ENCODE measurements around the gene LRIT3. TPM values are rescaled to one million over a fixed set of nuclear protein-coding genes. Genes with fewer than 3 reads are reported as not detected.

The LRIT3 gene
- total RNA-seq, 1 donor from 2014 or later = 0.12 TPM

- Mint-ChIP-seq H3K27me3 (ENCODE audit: unreplicated experiment) (peaks cover 7% of the 10 kb centered on the region), H3K4me3 (ENCODE audit: unreplicated experiment) (peak overlapping the region; percentile 99), H3K36me3 (ENCODE audit: unreplicated experiment) (no peaks in the 10 kb centered on the region), H3K27ac (ENCODE audit: unreplicated experiment) (peak overlapping the region; percentile 74), H3K4me1 (ENCODE audit: low read depth, unreplicated experiment) (peaks cover 6% of the 10 kb centered on the region), H3K9me3 (ENCODE audit: unreplicated experiment) (peaks cover 6% of the 10 kb centered on the region)
- DNase-seq = peak; percentile 35
- no peak for TF ChIP-seq CTCF (IDR thresholded peaks at IDR 0.05; ENCODE audit: partially characterized antibody, unreplicated experiment)
These were observed 31.8 kb upstream of the LRIT3 start for GRCh38 chr4:109816082-109816442.

- no peak for DNase-seq
- H3K36me3 Mint-ChIP-seq (ENCODE audit: unreplicated experiment) = no peaks in the 10 kb centered on the region
- H3K27ac Mint-ChIP-seq (ENCODE audit: unreplicated experiment) = no peak overlapping the region
- H3K9me3 Mint-ChIP-seq (ENCODE audit: unreplicated experiment) = peaks cover 6% of the 10 kb centered on the region
- peaks cover 7% of the 10 kb centered on the region for H3K27me3 Mint-ChIP-seq (ENCODE audit: unreplicated experiment)
- TF ChIP-seq CTCF (IDR thresholded peaks at IDR 0.05; ENCODE audit: partially characterized antibody, unreplicated experiment) = no peak
- peak overlapping the region; percentile 99 for H3K4me3 Mint-ChIP-seq (ENCODE audit: unreplicated experiment)
- H3K4me1 Mint-ChIP-seq (ENCODE audit: low read depth, unreplicated experiment) = peaks cover 6% of the 10 kb centered on the region
These were observed 31.0 kb upstream of the LRIT3 start for GRCh38 chr4:109816894-109817293.

GRCh38 chr4:109818268-109818667, 29.6 kb upstream of the LRIT3 start:
- peaks cover 7% of the 10 kb centered on the region for H3K27me3 Mint-ChIP-seq (ENCODE audit: unreplicated experiment)
- H3K36me3 Mint-ChIP-seq (ENCODE audit: unreplicated experiment) = no peaks in the 10 kb centered on the region
- peaks cover 6% of the 10 kb centered on the region for H3K4me1 Mint-ChIP-seq (ENCODE audit: low read depth, unreplicated experiment)

GRCh38 chr4:109820563-109820962, 27.3 kb upstream of the LRIT3 start:
- H3K36me3 Mint-ChIP-seq (ENCODE audit: unreplicated experiment) = no peaks in the 10 kb centered on the region
- peaks cover 4% of the 10 kb centered on the region for H3K9me3 Mint-ChIP-seq (ENCODE audit: unreplicated experiment)
- no peak overlapping the region for H3K27ac Mint-ChIP-seq (ENCODE audit: unreplicated experiment)
- no peak for TF ChIP-seq CTCF (IDR thresholded peaks at IDR 0.05; ENCODE audit: partially characterized antibody, unreplicated experiment)
- peaks cover 3% of the 10 kb centered on the region for H3K27me3 Mint-ChIP-seq (ENCODE audit: unreplicated experiment)
- no peak overlapping the region for H3K4me3 Mint-ChIP-seq (ENCODE audit: unreplicated experiment)
- DNase-seq = no peak
- peaks cover 6% of the 10 kb centered on the region for H3K4me1 Mint-ChIP-seq (ENCODE audit: low read depth, unreplicated experiment)

More at GRCh38 chr4:109818268-109818667, 29.6 kb upstream of the LRIT3 start:
- H3K9me3 Mint-ChIP-seq (ENCODE audit: unreplicated experiment) = peaks cover 6% of the 10 kb centered on the region
- H3K4me3 Mint-ChIP-seq (ENCODE audit: unreplicated experiment) = no peak overlapping the region
- TF ChIP-seq CTCF (IDR thresholded peaks at IDR 0.05; ENCODE audit: partially characterized antibody, unreplicated experiment) = no peak
- DNase-seq = no peak
- no peak overlapping the region for H3K27ac Mint-ChIP-seq (ENCODE audit: unreplicated experiment)

- no peak overlapping the region for H3K4me3 Mint-ChIP-seq (ENCODE audit: unreplicated experiment)
- DNase-seq = no peak
- no peaks in the 10 kb centered on the region for H3K36me3 Mint-ChIP-seq (ENCODE audit: unreplicated experiment)
- peaks cover 6% of the 10 kb centered on the region for H3K4me1 Mint-ChIP-seq (ENCODE audit: low read depth, unreplicated experiment)
- no peaks in the 10 kb centered on the region for H3K27me3 Mint-ChIP-seq (ENCODE audit: unreplicated experiment)
- H3K27ac Mint-ChIP-seq (ENCODE audit: unreplicated experiment) = no peak overlapping the region
- no peak for TF ChIP-seq CTCF (IDR thresholded peaks at IDR 0.05; ENCODE audit: partially characterized antibody, unreplicated experiment)
- H3K9me3 Mint-ChIP-seq (ENCODE audit: unreplicated experiment) = peaks cover 2% of the 10 kb centered on the region
These were observed 26.7 kb upstream of the LRIT3 start for GRCh38 chr4:109821185-109821584.

All from glutamatergic neuron (in vitro differentiated cells).